Stimulated activated naive CD8-positive, alpha-beta T cell treated with anti-CD3 and anti-CD28 coated beads, Interleukin-15, Interleukin-2, amounts not matched to agents 100 ng/mL and 50 ng/mL, for 24 hours (primary cell): ENCODE results near the gene CD82.
A peak's percentile ranks its signal among the peaks of the same experiment; 100 is the strongest.
"Not testable (repeated sequence)": the region's sequence is repeated elsewhere in the genome, so short reads cannot be mapped to it uniquely, and the experiment has no call there.

Experiments used
- H3K27ac Mint-ChIP-seq: one replicate; pipeline ENCODE4 v1.8.0; 2021; ENCODE audit warnings: mild to moderate bottlenecking, mixed read lengths
- H3K27me3 Mint-ChIP-seq: one replicate; pipeline ENCODE4 v1.8.0; 2021; ENCODE audit warnings: mixed read lengths
- H3K36me3 Mint-ChIP-seq: one replicate; pipeline ENCODE4 v1.8.0; 2021; ENCODE audit warnings: low read depth, mixed read lengths
- H3K4me1 Mint-ChIP-seq: one replicate; pipeline ENCODE4 v1.8.0; 2021; ENCODE audit warnings: low read depth, mixed read lengths
- H3K4me3 Mint-ChIP-seq: one replicate; pipeline ENCODE4 v1.8.0; 2021; ENCODE audit warnings: mild to moderate bottlenecking, mixed read lengths
- H3K9me3 Mint-ChIP-seq: one replicate; pipeline ENCODE4 v1.8.0; 2021; ENCODE audit warnings: mixed read lengths

The CD82 gene

DNA sequence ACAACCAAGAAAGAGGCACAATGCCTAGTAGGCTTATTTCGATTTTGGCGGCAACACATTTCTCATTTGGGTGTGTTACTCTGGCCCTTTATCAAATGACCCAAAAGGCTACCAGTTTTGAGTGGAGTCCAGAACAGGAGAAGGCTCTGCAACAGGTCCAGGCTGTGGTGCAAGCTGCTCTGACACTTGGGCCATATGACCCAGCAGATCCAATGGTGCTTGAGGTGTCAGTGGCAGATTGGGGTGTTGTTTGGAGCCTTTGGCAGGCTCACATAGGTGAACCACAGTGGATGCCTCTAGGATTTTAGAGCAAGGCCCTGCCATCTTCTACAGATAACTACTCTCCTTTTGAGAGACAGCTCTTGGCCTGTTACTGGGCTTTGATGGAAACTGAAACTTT lies 17.9 kb upstream of the CD82 start:
- H3K27me3 Mint-ChIP-seq, H3K9me3 Mint-ChIP-seq, H3K4me1 Mint-ChIP-seq, H3K36me3 Mint-ChIP-seq, H3K27ac Mint-ChIP-seq, H3K4me3 Mint-ChIP-seq: not testable (repeated sequence)

DNA sequence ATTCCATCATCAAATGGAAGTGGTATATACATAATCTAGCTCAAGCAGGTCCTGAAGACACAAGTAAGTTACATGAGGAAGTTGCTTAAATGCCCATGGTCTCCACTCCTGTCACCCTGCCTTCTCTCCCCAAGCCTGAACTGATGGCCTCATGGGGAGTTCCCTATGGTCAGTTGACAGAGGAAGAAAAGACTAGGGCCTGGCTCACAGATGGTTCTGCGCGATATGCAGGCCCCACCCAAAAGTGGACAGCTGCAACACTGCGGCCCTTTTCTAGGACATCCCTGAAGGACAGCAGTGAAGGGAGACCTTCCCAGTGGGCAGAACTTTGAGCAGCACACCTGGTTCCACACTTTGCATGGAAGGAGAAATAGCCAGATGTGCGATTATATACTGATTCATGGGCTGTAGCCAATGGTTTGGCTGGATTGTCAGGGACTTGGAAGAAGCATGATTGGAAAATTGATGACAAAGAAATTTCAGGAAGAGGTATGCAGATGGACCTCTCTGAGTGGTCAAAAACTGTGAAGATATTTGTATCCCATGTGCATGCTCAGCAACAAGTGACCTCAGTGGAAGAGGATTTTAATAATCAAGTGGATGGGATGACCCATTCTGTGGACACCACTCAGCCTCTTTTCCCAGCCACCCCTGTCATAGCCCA lies 17.3 kb upstream of the CD82 start:
- peaks cover 5% of the 10 kb centered on the region for H3K9me3 Mint-ChIP-seq
- H3K27ac Mint-ChIP-seq: no peak overlapping the region
- no peaks in the 10 kb centered on the region for H3K36me3 Mint-ChIP-seq
- H3K4me3 Mint-ChIP-seq: no peak overlapping the region
- H3K4me1 Mint-ChIP-seq: no peaks in the 10 kb centered on the region
- H3K27me3 Mint-ChIP-seq: no peaks in the 10 kb centered on the region

DNA sequence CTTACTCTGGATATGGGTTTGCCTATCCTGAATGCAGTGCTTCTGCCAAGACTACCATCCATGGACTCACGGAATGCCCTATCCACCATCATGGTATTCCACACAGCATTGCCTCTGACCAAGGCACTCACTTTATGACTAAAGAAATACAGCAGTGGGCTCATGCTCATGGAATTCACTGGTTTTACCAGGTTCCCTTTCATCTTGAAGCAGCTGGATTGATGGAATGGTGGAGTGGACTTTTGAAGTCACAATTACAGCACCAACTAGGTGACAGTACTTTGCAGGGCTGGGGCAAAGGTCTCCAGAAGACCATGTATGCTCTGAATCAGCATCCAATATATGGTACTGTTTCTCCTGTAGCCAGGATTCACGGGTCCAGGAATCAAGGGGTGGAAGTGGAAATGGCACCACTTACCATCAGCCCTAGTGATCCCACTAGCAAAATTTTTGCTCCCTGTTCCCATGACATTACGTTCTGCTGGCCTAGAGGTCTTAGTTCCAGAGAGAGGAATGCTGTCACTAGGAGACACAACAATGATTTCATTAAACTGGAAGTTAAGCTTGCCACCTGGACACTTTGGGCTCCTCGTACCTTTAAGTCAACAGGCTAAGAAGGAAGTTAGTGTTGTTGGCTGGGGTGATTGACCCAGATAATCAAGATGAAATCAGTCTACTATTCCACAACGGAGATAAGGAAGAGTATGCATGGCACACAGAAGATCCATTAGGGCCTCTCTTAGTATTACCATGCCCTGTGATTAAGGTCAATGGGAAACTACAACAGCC lies 16.3 kb upstream of the CD82 start:
- H3K9me3 Mint-ChIP-seq, H3K36me3 Mint-ChIP-seq, H3K4me1 Mint-ChIP-seq, H3K27ac Mint-ChIP-seq, H3K4me3 Mint-ChIP-seq, H3K27me3 Mint-ChIP-seq: not testable (repeated sequence)

DNA sequence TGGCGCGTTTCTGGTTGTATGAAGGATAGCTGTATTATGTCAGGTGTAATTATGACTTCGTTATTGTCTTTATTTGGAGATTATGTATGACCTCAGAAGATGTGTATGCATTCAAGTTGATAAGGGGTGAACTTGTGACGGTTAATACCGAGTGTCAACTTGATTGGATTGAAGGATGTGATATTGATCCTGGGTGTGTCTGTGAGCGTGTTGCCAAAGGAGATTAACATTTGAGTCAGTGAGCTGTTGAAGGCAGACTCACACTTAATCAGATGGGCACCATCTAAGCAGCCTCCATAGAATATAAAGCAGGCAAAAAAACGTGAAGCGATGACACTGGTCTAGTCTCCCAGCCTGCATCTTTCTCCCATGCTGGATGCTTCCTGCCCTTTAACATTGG lies 15.3 kb upstream of the CD82 start:
- Mint-ChIP-seq H3K9me3 (peaks cover 5% of the 10 kb centered on the region), H3K27me3 (no peaks in the 10 kb centered on the region), H3K4me1 (no peaks in the 10 kb centered on the region), H3K27ac (no peak overlapping the region), H3K4me3 (no peak overlapping the region), H3K36me3 (no peaks in the 10 kb centered on the region)

DNA sequence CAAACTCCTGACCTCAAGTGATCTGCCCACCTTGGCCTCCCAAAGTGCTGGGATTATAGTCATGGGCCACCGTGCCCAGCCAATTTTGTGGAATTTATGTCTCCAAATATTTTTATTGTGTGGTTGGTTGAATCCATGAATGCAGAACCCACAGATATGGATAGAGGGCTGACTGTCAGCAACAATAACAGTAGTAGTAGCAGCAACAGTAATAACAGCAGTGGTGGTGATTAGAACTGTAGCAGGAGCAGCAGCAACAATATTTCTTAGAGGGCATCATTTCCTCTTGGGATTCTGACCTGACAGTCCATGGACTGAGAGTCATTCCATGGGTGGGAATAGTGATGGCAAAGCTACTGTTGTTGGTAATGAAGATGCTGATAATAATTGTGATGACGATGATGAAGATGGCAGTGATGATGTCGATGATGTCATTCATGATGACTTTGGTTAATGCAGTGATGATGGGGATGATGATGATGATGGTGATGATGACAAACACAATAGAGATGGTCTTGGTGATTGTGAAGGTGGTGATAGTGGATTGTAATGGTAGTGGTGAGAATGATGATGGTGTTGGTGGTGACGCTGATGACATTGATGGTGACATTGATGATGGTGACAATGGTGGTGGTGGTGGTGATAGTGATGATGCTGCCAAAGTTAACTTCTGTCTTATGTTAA lies 13.9 kb upstream of the CD82 start:
- Mint-ChIP-seq H3K9me3 (peaks cover 5% of the 10 kb centered on the region), H3K27me3 (no peaks in the 10 kb centered on the region)

DNA sequence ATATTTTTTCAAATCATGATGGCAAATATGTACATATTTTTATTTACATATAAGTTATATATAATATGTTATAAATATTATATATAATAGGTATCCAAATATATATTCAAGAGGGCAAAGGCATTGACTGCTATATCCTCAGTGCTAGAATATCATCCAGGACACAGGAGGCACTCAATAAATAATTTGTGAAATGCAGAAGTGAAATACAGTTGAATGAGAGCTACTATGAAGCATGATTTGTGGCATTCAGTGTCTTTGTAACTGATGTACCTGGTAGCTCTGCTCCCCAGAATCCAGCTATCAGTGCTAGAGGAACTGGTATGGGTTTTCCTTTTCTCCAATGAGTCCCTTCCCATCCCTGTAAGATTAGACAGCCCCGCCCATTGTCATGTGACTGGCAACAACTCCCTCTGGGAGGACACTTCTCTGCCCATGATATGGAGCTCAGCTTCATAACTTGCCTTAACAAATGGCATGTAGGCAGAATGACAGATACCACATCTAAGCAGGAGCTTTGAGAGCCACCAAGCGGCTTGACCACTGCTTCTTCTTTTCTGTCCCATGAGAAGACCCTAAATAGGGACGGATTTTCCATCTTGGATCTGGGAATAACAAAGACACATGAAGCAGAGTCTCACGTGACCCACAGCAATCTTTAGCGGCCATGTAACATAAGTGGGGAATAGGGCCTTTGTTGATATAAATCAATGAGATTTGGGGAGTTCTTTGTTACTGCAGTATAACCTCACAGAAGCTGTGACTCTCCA lies 10.2 kb upstream of the CD82 start:
- no peak overlapping the region for H3K4me3 Mint-ChIP-seq
- peaks cover 30% of the 10 kb centered on the region for H3K4me1 Mint-ChIP-seq
- H3K27ac Mint-ChIP-seq: no peak overlapping the region
- H3K9me3 Mint-ChIP-seq: peaks cover 5% of the 10 kb centered on the region
- H3K27me3 Mint-ChIP-seq: no peaks in the 10 kb centered on the region
- H3K36me3 Mint-ChIP-seq: no peaks in the 10 kb centered on the region

More for the DNA sequence above, 13.9 kb upstream of the CD82 start:
- Mint-ChIP-seq H3K4me3 (no peak overlapping the region), H3K27ac (no peak overlapping the region), H3K4me1 (peaks cover under 1% of the 10 kb centered on the region), H3K36me3 (no peaks in the 10 kb centered on the region)

DNA sequence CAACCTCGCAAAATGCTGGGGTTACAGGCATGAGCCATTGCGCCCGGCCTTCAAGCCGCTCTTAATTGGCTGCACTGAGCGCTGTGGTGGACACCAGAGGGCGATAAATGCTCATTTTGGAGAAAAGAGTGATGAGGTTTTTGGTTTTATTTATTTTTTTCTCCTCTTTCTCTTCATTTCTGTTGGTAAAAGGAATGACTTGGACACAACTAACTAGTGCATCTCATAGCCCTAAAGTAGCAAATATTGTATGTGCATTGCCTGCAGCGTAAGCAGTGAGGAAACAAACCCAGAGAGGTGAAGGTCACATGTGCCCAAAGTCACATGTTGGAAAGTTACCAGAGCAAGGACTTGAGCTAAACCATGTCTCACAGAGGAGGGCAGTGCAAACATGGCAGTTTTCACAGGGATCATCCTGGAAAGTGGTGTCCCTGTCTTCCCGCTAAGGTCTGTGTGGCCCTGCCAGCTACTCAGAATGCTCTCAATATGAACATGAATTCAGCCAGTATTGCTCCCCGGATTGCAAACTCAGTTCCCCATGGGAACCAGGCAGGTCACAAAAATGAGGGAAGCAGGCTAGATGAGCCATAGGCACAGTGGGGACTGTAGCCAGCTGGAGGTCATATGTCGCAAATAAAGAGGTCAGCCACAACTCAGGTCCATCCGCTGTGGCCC lies 8.6 kb upstream of the CD82 start:
- H3K27ac Mint-ChIP-seq: peak overlapping the region; percentile 85
- H3K9me3 Mint-ChIP-seq: peaks cover under 1% of the 10 kb centered on the region
- no peaks in the 10 kb centered on the region for H3K27me3 Mint-ChIP-seq
- H3K4me3 Mint-ChIP-seq: peak overlapping the region; percentile 33
- peaks cover 46% of the 10 kb centered on the region for H3K4me1 Mint-ChIP-seq
- H3K36me3 Mint-ChIP-seq: no peaks in the 10 kb centered on the region

DNA sequence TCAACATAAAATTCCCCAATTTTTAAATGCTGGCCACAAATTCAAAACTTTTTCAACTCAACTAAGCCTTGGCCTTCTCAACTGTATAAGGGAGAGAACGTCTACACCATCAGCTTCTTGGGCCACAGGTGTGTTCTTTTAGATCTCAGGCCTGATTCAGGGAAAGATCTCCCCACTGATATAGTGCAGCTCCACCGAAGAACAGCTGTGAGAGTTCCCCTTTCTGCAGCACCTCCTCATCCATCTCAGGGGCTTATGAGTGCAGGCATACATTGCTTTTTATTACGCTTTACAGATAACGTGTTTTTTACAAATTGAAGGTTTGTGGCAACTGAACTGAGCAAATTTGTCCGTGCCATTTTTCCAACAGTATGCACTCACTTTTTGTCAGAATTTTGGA lies 8.0 kb upstream of the CD82 start:
- Mint-ChIP-seq H3K27ac (peak overlapping the region; percentile 23), H3K9me3 (no peaks in the 10 kb centered on the region), H3K4me3 (no peak overlapping the region), H3K4me1 (peaks cover 52% of the 10 kb centered on the region), H3K27me3 (no peaks in the 10 kb centered on the region), H3K36me3 (no peaks in the 10 kb centered on the region)

DNA sequence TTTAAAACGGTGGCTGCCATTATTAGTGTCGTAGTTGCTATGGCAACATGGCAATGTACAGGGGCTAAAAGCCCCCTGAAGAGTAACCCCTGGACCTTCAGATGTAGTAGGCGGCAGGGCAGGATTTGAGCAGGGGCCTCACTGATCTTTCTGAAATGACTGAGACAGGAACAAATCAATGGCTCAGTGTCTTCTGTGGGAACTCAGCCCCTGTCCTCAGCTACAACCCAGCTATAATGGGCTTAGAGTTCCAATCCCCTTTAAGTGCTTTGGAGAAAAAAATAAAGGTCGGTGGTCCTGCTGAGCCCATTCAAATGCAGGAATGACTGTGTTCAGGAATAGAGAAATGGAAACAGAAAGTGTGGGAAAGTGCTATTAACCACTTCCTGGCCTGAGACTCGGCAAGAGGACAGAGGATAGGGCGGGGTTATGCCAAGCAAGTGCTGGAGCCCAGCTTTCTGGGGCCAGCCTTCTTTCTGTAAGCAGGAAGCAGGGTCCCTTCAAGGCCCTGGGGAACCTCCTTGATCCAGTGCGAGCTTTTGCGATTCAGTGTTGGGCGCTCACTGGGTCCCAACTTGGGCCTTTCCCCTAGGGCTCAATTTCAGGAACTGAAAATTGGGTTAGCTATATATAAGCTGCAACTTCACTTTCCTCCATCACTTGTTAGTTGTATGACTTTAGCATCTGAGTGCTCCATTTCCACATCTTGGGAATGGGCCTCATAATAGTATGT lies 6.1 kb upstream of the CD82 start:
- Mint-ChIP-seq H3K4me3 (peak overlapping the region; percentile 51), H3K27me3 (no peaks in the 10 kb centered on the region), H3K9me3 (no peaks in the 10 kb centered on the region), H3K36me3 (no peaks in the 10 kb centered on the region), H3K27ac (peak overlapping the region; percentile 83), H3K4me1 (peaks cover 64% of the 10 kb centered on the region)

DNA sequence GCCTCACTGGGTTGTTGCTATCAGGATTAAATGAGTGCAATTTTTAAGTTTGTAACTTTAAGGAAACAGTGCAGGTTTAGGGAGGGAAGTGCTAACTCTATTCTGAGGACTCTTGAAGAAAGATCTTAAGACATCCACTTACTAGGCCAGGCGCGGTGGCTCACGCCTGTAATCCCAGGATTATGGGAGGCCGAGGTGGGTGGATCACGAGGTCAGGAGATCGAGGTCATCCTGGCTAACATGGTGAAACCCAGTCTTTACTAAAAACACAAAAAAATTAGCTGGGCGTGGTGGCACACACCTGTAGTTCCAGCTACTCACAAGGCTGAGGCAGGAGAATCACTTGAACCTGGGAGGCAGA lies 5.5 kb upstream of the CD82 start:
- H3K36me3 Mint-ChIP-seq, H3K27ac Mint-ChIP-seq, H3K9me3 Mint-ChIP-seq, H3K27me3 Mint-ChIP-seq: not testable (repeated sequence)
- Mint-ChIP-seq H3K4me1 (peaks cover 70% of the 10 kb centered on the region), H3K4me3 (peak overlapping the region; percentile 20)

DNA sequence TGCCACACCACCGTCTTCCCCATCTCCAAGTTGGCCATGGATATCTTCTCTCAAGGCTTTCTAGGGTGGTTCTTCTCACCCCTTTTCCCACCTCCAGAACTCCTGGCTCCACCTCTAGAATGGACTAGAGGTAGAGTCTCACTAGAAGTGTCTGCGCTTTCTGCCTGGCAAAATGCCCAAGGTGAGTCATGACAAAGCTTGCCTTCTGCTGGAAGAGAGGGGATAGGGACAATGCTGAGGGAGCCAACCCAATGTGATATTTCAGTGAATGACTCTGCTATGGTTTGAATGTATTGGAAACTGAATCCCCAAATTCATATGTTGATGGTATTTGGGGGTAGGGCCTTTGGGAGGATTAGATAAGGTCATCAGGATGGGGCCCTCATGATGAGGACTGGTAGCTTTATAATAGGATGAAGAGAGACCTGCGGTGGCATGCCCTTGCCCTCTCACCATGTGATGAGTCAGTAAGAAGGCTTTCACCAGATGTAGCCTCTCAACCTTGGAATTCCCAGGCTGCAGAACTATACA lies 4.1 kb upstream of the CD82 start:
- H3K27me3 Mint-ChIP-seq: no peaks in the 10 kb centered on the region
- peaks cover under 1% of the 10 kb centered on the region for H3K36me3 Mint-ChIP-seq
- no peaks in the 10 kb centered on the region for H3K9me3 Mint-ChIP-seq
- no peak overlapping the region for H3K4me3 Mint-ChIP-seq
- peaks cover 71% of the 10 kb centered on the region for H3K4me1 Mint-ChIP-seq
- no peak overlapping the region for H3K27ac Mint-ChIP-seq

DNA sequence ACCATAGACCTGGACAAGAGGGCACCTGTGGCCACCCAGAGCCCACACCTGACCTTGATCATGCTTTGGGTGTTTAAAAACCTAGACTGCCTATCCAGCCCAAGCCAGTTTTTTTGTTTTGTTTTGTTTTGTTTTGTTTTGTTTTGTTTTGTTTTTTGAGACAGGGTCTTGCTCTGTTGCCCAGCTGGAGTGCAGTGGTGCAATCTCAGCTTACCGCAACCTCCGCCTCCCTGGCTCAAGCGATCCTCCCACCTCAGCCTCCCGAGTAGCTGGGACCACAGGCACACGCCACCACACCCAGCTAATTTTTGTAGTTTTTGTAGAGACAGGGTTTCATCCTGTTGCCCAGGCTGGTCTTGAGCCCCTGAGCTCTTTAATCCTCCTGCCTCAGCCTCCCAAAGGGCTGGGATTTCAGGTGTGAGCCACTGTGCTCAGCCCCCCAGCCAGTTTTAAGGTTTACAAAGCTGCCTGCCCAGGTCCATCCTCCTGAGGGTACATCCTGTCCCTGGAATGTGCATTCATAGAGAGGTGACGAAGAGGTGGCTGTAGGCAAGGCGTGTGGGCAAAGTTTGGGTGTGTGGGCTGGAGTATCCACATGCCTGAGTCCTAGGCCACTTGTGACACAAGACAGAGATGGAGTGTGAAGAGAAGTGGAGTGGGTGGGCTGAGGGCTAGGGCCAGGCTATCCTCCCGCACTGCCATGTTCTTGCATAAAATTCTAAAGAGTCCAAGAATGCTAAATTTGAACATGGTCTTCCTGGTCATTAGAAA lies 3.3 kb upstream of the CD82 start:
- no peaks in the 10 kb centered on the region for H3K9me3 Mint-ChIP-seq
- peaks cover 9% of the 10 kb centered on the region for H3K36me3 Mint-ChIP-seq
- peaks cover 71% of the 10 kb centered on the region for H3K4me1 Mint-ChIP-seq
- H3K27me3 Mint-ChIP-seq: no peaks in the 10 kb centered on the region
- no peak overlapping the region for H3K4me3 Mint-ChIP-seq
- H3K27ac Mint-ChIP-seq: peak overlapping the region; percentile 28

DNA sequence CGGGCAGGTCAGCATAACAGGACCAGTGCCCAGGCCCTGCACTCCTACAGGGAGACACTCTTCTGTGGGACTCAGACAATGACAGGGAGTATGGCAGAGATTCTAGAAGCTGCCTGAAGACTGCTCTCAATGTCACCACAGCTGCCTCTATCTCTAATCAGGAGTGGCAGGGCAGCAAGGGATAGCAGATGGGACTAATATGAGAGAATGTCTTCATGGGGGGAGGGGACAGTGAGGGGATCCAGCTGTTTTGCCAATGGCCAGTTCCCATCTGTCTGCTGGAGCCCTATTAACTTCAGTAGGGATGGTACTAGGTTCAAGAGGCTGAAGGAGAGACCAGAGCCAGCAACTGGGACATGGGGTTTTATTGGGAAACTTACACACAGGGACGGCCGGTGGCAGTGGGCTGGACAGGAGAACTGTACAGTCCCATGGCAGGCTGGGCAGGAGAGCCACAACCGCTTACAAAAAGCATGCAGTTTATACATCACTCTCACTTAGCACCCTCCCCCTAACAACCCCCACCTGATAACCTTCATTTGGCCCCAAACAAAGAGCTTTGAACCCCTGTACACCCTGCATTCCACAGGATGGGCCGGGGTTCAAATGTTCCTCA lies 2.5 kb upstream of the CD82 start:
- H3K4me3 Mint-ChIP-seq: no peak overlapping the region
- H3K9me3 Mint-ChIP-seq: no peaks in the 10 kb centered on the region
- peaks cover 17% of the 10 kb centered on the region for H3K36me3 Mint-ChIP-seq
- H3K4me1 Mint-ChIP-seq: peaks cover 71% of the 10 kb centered on the region
- no peaks in the 10 kb centered on the region for H3K27me3 Mint-ChIP-seq
- no peak overlapping the region for H3K27ac Mint-ChIP-seq
